H1 (cell line): Measurements from ENCODE around the gene C2.
A peak's percentile ranks its signal among the peaks of the same experiment; 100 is the strongest.

Experiments
- CEBPB ChIP-seq: IDR thresholded peaks from 2 replicates; pipeline ENCODE4 v1.6.1; 2012; ENCODE audit warnings: low read depth, low read length
- POLR2A ChIP-seq, 2 experiments: IDR thresholded peaks; 1 replicate in 1 of 2; 2 replicates in 1 of 2; pipeline ENCODE4 v1.6.1; 2011; ENCODE audit warnings: low read depth in 2 of 2, low read length in 2 of 2, mild to moderate bottlenecking in 2 of 2; ENCODE audit errors: control extremely low read depth in 1 of 2
- YY1 ChIP-seq: IDR thresholded peaks from 2 replicates; pipeline ENCODE4 v1.6.1; 2011; ENCODE audit warnings: low read depth, mild to moderate bottlenecking, low read length
- TF ChIP-seq, protein P1 (sequence below), 3 experiments: IDR thresholded peaks; 1 replicate in 2 of 3; 2 replicates in 1 of 3; pipeline versions ENCODE4 v1.5.1 to v1.6.1; 2011; ENCODE audit warnings: low read length in 3 of 3, mild to moderate bottlenecking in 3 of 3, inconsistent platforms in 2 of 3, low read depth in 1 of 3, moderate library complexity in 1 of 3; ENCODE audit not compliant: insufficient read depth in 1 of 3; ENCODE audit errors: control extremely low read depth in 1 of 3
- TF ChIP-seq, protein P2 (sequence below): IDR thresholded peaks from 2 replicates; pipeline ENCODE4 v1.6.1; 2012; ENCODE audit warnings: inconsistent platforms

DNA sequence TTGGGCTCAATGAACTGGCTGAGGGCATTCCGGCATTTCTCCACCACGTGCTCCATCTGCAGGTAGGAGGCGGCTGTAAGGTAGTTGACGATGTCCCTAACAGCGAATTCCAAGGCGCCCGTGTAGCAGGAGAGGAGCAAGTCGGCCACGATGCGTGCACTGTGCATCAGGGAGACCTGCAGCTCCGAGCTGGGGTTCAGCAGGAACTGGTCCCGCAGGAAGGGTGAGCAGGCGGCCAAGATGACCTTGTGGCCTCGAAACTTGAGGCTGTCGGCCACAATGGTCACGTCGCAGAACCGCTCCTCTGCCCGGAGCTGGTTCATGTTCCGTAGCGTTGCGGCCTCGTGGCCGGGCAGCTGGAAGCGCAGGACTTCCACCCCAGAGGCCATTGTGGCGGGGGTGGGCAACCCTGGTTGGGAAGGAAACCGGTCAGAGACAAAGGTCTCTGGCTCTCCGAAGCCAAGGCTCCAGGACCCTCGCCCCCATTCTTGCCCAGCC is 26.6 kb upstream of the C2 start:
- TF ChIP-seq CEBPB: no peak
- TF ChIP-seq, protein P1, sequence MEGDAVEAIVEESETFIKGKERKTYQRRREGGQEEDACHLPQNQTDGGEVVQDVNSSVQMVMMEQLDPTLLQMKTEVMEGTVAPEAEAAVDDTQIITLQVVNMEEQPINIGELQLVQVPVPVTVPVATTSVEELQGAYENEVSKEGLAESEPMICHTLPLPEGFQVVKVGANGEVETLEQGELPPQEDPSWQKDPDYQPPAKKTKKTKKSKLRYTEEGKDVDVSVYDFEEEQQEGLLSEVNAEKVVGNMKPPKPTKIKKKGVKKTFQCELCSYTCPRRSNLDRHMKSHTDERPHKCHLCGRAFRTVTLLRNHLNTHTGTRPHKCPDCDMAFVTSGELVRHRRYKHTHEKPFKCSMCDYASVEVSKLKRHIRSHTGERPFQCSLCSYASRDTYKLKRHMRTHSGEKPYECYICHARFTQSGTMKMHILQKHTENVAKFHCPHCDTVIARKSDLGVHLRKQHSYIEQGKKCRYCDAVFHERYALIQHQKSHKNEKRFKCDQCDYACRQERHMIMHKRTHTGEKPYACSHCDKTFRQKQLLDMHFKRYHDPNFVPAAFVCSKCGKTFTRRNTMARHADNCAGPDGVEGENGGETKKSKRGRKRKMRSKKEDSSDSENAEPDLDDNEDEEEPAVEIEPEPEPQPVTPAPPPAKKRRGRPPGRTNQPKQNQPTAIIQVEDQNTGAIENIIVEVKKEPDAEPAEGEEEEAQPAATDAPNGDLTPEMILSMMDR (IDR thresholded peaks at IDR 0.05; ENCODE audit: control extremely low read depth in 1 of 3, insufficient read depth in 1 of 3, low read depth in 1 of 3, low read length in 3 of 3): peak in 1 of 3 experiments; percentile 7; a peak in 1 of 4 replicates
- TF ChIP-seq, protein P2, sequence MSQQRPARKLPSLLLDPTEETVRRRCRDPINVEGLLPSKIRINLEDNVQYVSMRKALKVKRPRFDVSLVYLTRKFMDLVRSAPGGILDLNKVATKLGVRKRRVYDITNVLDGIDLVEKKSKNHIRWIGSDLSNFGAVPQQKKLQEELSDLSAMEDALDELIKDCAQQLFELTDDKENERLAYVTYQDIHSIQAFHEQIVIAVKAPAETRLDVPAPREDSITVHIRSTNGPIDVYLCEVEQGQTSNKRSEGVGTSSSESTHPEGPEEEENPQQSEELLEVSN: peak; percentile 84
- TF ChIP-seq POLR2A (IDR thresholded peaks at IDR 0.05; ENCODE audit: control extremely low read depth in 1 of 2, low read depth in 2 of 2, low read length in 2 of 2): no peak
- TF ChIP-seq YY1: no peak
